HepG2 (cell line): Measurements from ENCODE around the gene CYP27B1. TPM values are rescaled to one million over a fixed set of nuclear protein-coding genes. Genes with fewer than 3 reads are reported as not detected.

Experiments
- ATAC-seq: fragments of 200-7000 bp; cut with Tn5 transposase; 3 replicates; pipeline ENCODE4 v1.9.1; 2020; ENCODE audit warnings: mild to moderate bottlenecking, moderate library complexity
- BruUV-seq: library from RNA; stranded (reverse); fragments of 400-500 nt; replicated peaks from 2 replicates; lab custom pipeline; 2021; lab: Mats Ljungman, UMichigan
- CTCF ChIA-PET: fragments of 300-600 bp; formaldehyde crosslinking; extraction: SDS; loops from one replicate; lab custom pipeline; 2021; ENCODE audit warnings: low total read pairs, inconsistent platforms, low intra/inter-chr PET ratio; lab: Yijun Ruan, JAX
- POLR2A ChIA-PET: fragments of 350-600 bp; sonication (Branson Sonifier 250); formaldehyde crosslinking; loops from one replicate; lab custom pipeline; 2020; ENCODE audit warnings: antibody characterized with exemption, inconsistent platforms; lab: Yijun Ruan, JAX
- DNase-seq: peaks from one replicate; pipeline ENCODE4 v3.0.0-alpha.2; 2015; ENCODE audit warnings: low spot score
- FAIRE-seq: peaks from 3 replicates; lab custom pipeline; 2011; peaks lifted over from hg19 to GRCh38; lab: Jason Lieb, UNC
- H2AFZ ChIP-seq: one replicate; pipeline ENCODE4 v1.6.1; 2011; ENCODE audit warnings: low read length, inconsistent platforms
- H3K27ac ChIP-seq: fragments of 300-600 bp; 3 replicates; pipeline ENCODE4 v1.8.0; 2011; ENCODE audit warnings: mixed run types, mild to moderate bottlenecking, mixed read lengths, low read length, inconsistent platforms; ENCODE audit not compliant: insufficient read depth; ENCODE audit errors: extremely low read length
- H3K27me3 ChIP-seq, 2 experiments: fragments of 200-600 bp in 1 of 2; 2 replicates in 1 of 2; 3 replicates in 1 of 2; pipeline versions ENCODE4 v1.6.0 to v1.8.0; 2011; ENCODE audit warnings: low read length in 2 of 2, mild to moderate bottlenecking in 2 of 2, moderate library complexity in 2 of 2, inconsistent platforms in 1 of 2; ENCODE audit not compliant: insufficient read depth in 2 of 2, control insufficient read depth in 1 of 2
- H3K36me3 ChIP-seq, 2 experiments: fragments of 200-600 bp in 1 of 2; replicated peaks in 1 of 2; 2 replicates in 1 of 2; 3 replicates in 1 of 2; pipeline versions ENCODE4 v1.5.1 to v1.8.0; 2011; ENCODE audit warnings: low read length in 2 of 2, inconsistent platforms in 1 of 2; ENCODE audit not compliant: insufficient read depth in 2 of 2, control insufficient read depth in 1 of 2
- H3K4me1 ChIP-seq: 2 replicates; pipeline ENCODE4 v1.5.1; 2012; ENCODE audit warnings: low read length, inconsistent platforms; ENCODE audit not compliant: insufficient read depth
- H3K4me2 ChIP-seq: 2 replicates; pipeline ENCODE4 v1.6.0; 2011; ENCODE audit warnings: low read depth, low read length, inconsistent platforms
- H3K4me3 ChIP-seq, 3 experiments: fragments of 200-600 bp in 1 of 3; sonication (generic), shearing (Covaris generic) in 1 of 3; replicated peaks in 1 of 3; 2 replicates each; pipeline ENCODE4 v1.5.1; 2011 to 2016; ENCODE audit warnings: low read length in 3 of 3, inconsistent platforms in 2 of 3, low read depth in 2 of 3, mild to moderate bottlenecking in 2 of 3, control low read depth in 1 of 3, mixed read lengths in 1 of 3; ENCODE audit not compliant: insufficient read depth in 1 of 3
- H3K79me2 ChIP-seq: one replicate; pipeline ENCODE4 v1.6.1; 2011; ENCODE audit warnings: low read length, inconsistent platforms; ENCODE audit not compliant: insufficient read depth
- H3K9ac ChIP-seq: 2 replicates; pipeline ENCODE4 v1.6.0; 2011; ENCODE audit warnings: mild to moderate bottlenecking, low read depth, low read length, inconsistent platforms; ENCODE audit not compliant: insufficient read depth
- H3K9me3 ChIP-seq: 2 replicates; pipeline ENCODE4 v1.5.1; 2012; ENCODE audit warnings: mild to moderate bottlenecking, low read length
- H4K20me1 ChIP-seq: 2 replicates; pipeline ENCODE4 v1.6.0; 2011; ENCODE audit warnings: inconsistent platforms, mild to moderate bottlenecking, low read length, moderate library complexity; ENCODE audit not compliant: insufficient read depth
- CHCHD3 ChIP-seq: sonication (generic); formaldehyde crosslinking; IDR thresholded peaks from 2 replicates; pipeline ENCODE4 v1.8.0; 2022; ENCODE audit warnings: mild to moderate bottlenecking, missing genetic modification reagents, moderate library complexity
- LCORL ChIP-seq, 2 experiments: fragments of 450-650 bp in 1 of 2; sonication (generic) in 1 of 2; formaldehyde crosslinking in 1 of 2; IDR thresholded peaks; 2 replicates each; pipeline versions ENCODE4 v1.5.0 to v1.6.1; 2017 to 2020; ENCODE audit warnings: antibody characterized with exemption in 1 of 2, missing genetic modification reagents in 1 of 2
- ONECUT2 ChIP-seq: sonication (generic); formaldehyde crosslinking; IDR thresholded peaks from 2 replicates; pipeline ENCODE4 v1.4.0; 2020; ENCODE audit warnings: missing genetic modification reagents
- PRPF4 ChIP-seq: fragments of 200-400 bp; formaldehyde crosslinking; IDR thresholded peaks from 2 replicates; pipeline ENCODE4 v1.6.1; 2016; ENCODE audit warnings: low read length, low read depth; ENCODE audit not compliant: poor library complexity, severe bottlenecking
- RBM22 ChIP-seq: fragments of 200-400 bp; formaldehyde crosslinking; optimal IDR thresholded peaks from 2 replicates; pipeline ENCODE3; 2017; ENCODE audit warnings: mild to moderate bottlenecking, low read length, moderate library complexity
- ZNF124 ChIP-seq: sonication (generic); formaldehyde crosslinking; IDR thresholded peaks from 2 replicates; pipeline ENCODE4 v1.4.0; 2020; ENCODE audit warnings: missing genetic modification reagents
- ZNF557 ChIP-seq: sonication (generic); formaldehyde crosslinking; IDR thresholded peaks from 2 replicates; pipeline ENCODE4 v1.4.0; 2020; ENCODE audit warnings: missing genetic modification reagents
- ZNF564 ChIP-seq: sonication (generic); formaldehyde crosslinking; IDR thresholded peaks from 2 replicates; pipeline ENCODE4 v1.8.1; 2023; ENCODE audit warnings: mild to moderate bottlenecking, missing genetic modification reagents
- WGBS: methylation state at CpG from one replicate; pipeline ENCODE4 v1.1.6; 2017; ENCODE audit warnings: low lambda C conversion rate; 5-methylcytosine and 5-hydroxymethylcytosine counted together
- in situ Hi-C: cut with HindIII; loops from 2 replicates; pipeline ENCODE4 v1.10.0; 2017; ENCODE audit warnings: low pct_unique_long_range_greater_than_20kb; ENCODE audit not compliant: extremely low pct_ligation_motif_present
- intact Hi-C: fragments of 100-400 bp; cut with micrococcal nuclease; formaldehyde crosslinking; loops from one replicate; pipeline ENCODE4 v1.10.0; 2022; ENCODE audit not compliant: unreplicated experiment
- polyA plus RNA-seq, 8 experiments: library from polyadenylated mRNA; depleted of rRNA in 3 of 8; stranded (reverse) in 7 of 8; unstranded in 1 of 8; fragments of >200 nt; fragmentation: Illumina TruSeq in 4 of 8; extraction: Trizol in 4 of 8; gene quantifications; 2 replicates each; pipeline versions ENCODE4 v1.2.1 to v1.2.3, GENCODE V29; 2011 to 2016; ENCODE audit warnings: low read depth in 4 of 8, missing spikeins in 1 of 8, mixed read lengths in 1 of 8; ENCODE audit not compliant: insufficient read depth in 1 of 8
- total RNA-seq, 5 experiments: library from RNA; depleted of rRNA; stranded (reverse); fragments of >200 nt; fragmentation: Illumina TruSeq; extraction: Trizol; gene quantifications; 2 replicates each; pipeline ENCODE4 v1.2.3, GENCODE V29; 2016; ENCODE audit warnings: low read depth in 1 of 5

CYP27B1 gene
- total and polyA plus RNA-seq, 2 of the 13 experiments (the other 11 are each of a cell fraction or from before 2014, with no cell fraction given), result 2.3 to 3.0 TPM

GRCh38 chr12:57740656-57741412, 26.0 kb downstream of the CYP27B1 start:
- H4K20me1 ChIP-seq, result no peaks in the 10 kb centered on the region
- FAIRE-seq (no peak), ATAC-seq (no peak), DNase-seq (no peak)
- CTCF ChIA-PET, result no interaction called here
- 0 out of 5 replicates have a peak, but pooled peaks cover 0 to 4% of the 10 kb centered on the region in 2 experiments for H3K36me3 ChIP-seq
- no peak overlapping the region for H2AFZ ChIP-seq
- H3K27me3 ChIP-seq, result peaks cover 12 to 44% of the 10 kb centered on the region in 2 experiments; a peak in 4 of 5 replicates
- no TSS peak for BruUV-seq
- H3K9ac ChIP-seq, result no peak overlapping the region
- no peak overlapping the region for H3K27ac ChIP-seq
- H3K9me3 ChIP-seq, result no peaks in the 10 kb centered on the region
- in situ Hi-C loops, result no loop called here
- TF ChIP-seq CHCHD3, result no peak
- TF ChIP-seq ZNF124 (CRISPR knock-in tag), result no peak
- no peak for TF ChIP-seq RBM22
- no peak for TF ChIP-seq PRPF4
- TF ChIP-seq ZNF564 (CRISPR knock-in tag), result no peak
- TF ChIP-seq ZNF557 (CRISPR knock-in tag), result no peak
- no peak for TF ChIP-seq ONECUT2 (CRISPR knock-in tag)
- TF ChIP-seq LCORL (IDR thresholded peaks at IDR 0.05), result no peak
- TF ChIP-seq LCORL (CRISPR knock-in tag; IDR thresholded peaks at IDR 0.05), result no peak
- H3K79me2 ChIP-seq, result peaks cover 6% of the 10 kb centered on the region
- POLR2A ChIA-PET, result no interaction called here
- peaks cover 57% of the 10 kb centered on the region for H3K4me1 ChIP-seq
- H3K4me2 ChIP-seq, result no peak overlapping the region
- 57% methylated on average over 5 of the region's 5 CpGs for WGBS
- H3K4me3 ChIP-seq, result no peak overlapping the region
- intact Hi-C loops, result no loop called here
